ENCODE measurements around the gene STX16. TPM values are rescaled to one million over a fixed set of nuclear protein-coding genes. Genes with fewer than 3 reads are reported as not detected.
"Not testable (repeated sequence)": the region's sequence is repeated elsewhere in the genome, so short reads cannot be mapped to it uniquely, and the experiment has no call there.

Gene STX16
- total RNA-seq, 1 donor from 2014 or later, result 67.8 TPM

DNA sequence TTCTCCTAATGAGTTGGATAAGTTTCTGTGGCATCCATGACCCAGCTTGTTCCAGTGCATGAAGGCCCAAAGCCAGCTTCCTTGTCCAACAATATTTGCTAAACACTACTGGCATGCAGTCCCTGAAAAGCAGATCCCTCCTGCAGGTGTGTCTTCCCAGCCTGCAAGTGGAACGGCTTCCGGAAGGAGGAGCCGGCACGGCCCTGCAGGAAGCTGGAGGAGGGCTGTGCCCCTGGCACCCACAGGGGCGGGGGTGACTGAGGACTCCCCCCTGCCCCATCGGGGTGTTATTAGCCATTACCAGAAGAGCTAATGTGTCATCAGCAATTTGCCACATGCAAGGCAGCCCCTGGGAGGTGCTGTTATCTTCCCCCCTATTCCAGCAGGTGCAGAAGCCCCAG, 68.9 kb downstream of the STX16 start:
- no peaks in the 10 kb centered on the region for H3K9me3 ChIP-seq
- no peak for DNase-seq
- no peak overlapping the region for H3K4me3 ChIP-seq
- intact Hi-C loops (cut with DNase I), result no loop called here
- TF ChIP-seq, protein P1, sequence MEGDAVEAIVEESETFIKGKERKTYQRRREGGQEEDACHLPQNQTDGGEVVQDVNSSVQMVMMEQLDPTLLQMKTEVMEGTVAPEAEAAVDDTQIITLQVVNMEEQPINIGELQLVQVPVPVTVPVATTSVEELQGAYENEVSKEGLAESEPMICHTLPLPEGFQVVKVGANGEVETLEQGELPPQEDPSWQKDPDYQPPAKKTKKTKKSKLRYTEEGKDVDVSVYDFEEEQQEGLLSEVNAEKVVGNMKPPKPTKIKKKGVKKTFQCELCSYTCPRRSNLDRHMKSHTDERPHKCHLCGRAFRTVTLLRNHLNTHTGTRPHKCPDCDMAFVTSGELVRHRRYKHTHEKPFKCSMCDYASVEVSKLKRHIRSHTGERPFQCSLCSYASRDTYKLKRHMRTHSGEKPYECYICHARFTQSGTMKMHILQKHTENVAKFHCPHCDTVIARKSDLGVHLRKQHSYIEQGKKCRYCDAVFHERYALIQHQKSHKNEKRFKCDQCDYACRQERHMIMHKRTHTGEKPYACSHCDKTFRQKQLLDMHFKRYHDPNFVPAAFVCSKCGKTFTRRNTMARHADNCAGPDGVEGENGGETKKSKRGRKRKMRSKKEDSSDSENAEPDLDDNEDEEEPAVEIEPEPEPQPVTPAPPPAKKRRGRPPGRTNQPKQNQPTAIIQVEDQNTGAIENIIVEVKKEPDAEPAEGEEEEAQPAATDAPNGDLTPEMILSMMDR (IDR thresholded peaks at IDR 0.05), result no peak
- ATAC-seq, result no peak
- peaks cover 1% of the 10 kb centered on the region for H3K36me3 ChIP-seq
- H3K4me1 ChIP-seq, result no peaks in the 10 kb centered on the region
- H3K27me3 ChIP-seq (ENCODE audit: low read depth), result peaks cover 10% of the 10 kb centered on the region
- H3K27ac ChIP-seq, result no peak overlapping the region

DNA sequence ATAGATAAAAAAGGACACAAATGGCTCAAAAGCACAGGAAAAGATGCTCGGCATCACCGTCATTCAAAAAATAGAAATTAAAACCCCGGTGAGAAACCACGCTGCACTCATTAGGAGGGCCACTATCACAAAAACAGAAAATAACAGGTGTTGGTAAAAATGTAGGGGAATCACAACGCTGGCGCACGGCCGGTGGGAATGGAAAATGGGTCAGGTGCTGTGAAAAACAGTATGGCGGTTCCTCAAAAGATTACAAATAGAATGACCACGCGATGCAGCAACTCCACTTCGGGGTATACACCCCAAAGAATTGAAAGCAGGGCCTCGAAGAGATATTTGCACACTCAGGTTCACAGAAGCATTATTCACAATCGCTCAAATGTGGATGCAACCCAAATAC, 69.8 kb downstream of the STX16 start:
- H3K4me1 ChIP-seq, result no peaks in the 10 kb centered on the region
- no peak overlapping the region for H3K4me3 ChIP-seq
- no peak overlapping the region for H3K27ac ChIP-seq
- ATAC-seq (no peak), DNase-seq (no peak)
- no peaks in the 10 kb centered on the region for H3K9me3 ChIP-seq
- intact Hi-C loops (cut with DNase I), result no loop called here
- H3K27me3 ChIP-seq (ENCODE audit: low read depth), result peaks cover 10% of the 10 kb centered on the region
- no peaks in the 10 kb centered on the region for H3K36me3 ChIP-seq
- TF ChIP-seq, protein P1 (IDR thresholded peaks at IDR 0.05), result no peak

- Histone ChIP-seq H3K4me3 (no peak overlapping the region), H3K9me3 (no peaks in the 10 kb centered on the region), H3K4me1 (no peaks in the 10 kb centered on the region), H3K27ac (no peak overlapping the region), H3K36me3 (no peaks in the 10 kb centered on the region), H3K27me3 (ENCODE audit: low read depth) (peaks cover 10% of the 10 kb centered on the region)
- no peak for DNase-seq
- intact Hi-C loops (cut with DNase I), result no loop called here
- TF ChIP-seq, protein P1 (IDR thresholded peaks at IDR 0.05), result no peak
- peak; percentile 50 to 56 for ATAC-seq
Measured at GRCh38 chr20:58721951-58722778, 71.1 kb downstream of the STX16 start.

GRCh38 chr20:58722877-58723627, 72.0 kb downstream of the STX16 start:
- Histone ChIP-seq H3K36me3 (no peaks in the 10 kb centered on the region), H3K4me3 (no peak overlapping the region), H3K27ac (no peak overlapping the region), H3K27me3 (ENCODE audit: low read depth) (peaks cover 10% of the 10 kb centered on the region), H3K4me1 (no peaks in the 10 kb centered on the region), H3K9me3 (no peaks in the 10 kb centered on the region)
- DNase-seq (no peak), ATAC-seq (no peak)
- intact Hi-C loops (cut with DNase I), result no loop called here
- TF ChIP-seq, protein P1 (IDR thresholded peaks at IDR 0.05), result no peak

- no peaks in the 10 kb centered on the region for H3K9me3 ChIP-seq
- intact Hi-C loops (cut with DNase I), result no loop called here
- TF ChIP-seq, protein P1 (IDR thresholded peaks at IDR 0.05), result no peak
- H3K27ac ChIP-seq, result no peak overlapping the region
- ATAC-seq, result no peak
- no peak overlapping the region for H3K4me3 ChIP-seq
- no peaks in the 10 kb centered on the region for H3K36me3 ChIP-seq
- H3K27me3 ChIP-seq (ENCODE audit: low read depth), result peaks cover 10% of the 10 kb centered on the region
- no peaks in the 10 kb centered on the region for H3K4me1 ChIP-seq
- no peak for DNase-seq
Measured at GRCh38 chr20:58723628-58723984, 72.5 kb downstream of the STX16 start.

DNA sequence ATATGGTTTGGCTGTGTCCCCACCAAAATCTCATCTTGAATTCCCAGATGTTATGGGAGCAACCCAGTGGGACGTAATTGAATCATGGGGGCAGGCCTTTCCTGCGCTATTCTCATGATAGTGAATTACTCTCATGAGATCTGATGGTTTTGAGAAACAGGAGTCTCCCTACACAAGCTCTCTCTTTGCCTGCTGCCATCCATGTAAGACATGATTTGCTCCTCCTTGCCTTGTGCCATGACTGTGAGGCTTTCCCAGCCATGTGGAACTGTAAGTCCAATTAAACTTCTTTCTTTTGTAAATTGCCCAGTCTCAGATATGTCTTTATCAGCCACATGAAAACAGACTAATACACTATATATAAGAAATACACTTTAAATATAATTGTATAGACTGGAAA, 75.1 kb downstream of the STX16 start:
- ATAC-seq; DNase-seq; H3K4me1 ChIP-seq; H3K36me3 ChIP-seq; H3K9me3 ChIP-seq; H3K4me3 ChIP-seq; intact Hi-C loops (cut with DNase I); H3K27ac ChIP-seq: not testable (repeated sequence)
- H3K27me3 ChIP-seq (ENCODE audit: low read depth), result peaks cover 10% of the 10 kb centered on the region

All from lower lobe of right lung (tissue), 2 donors.